Measurements from ENCODE around the gene WDR93.

The WDR93 gene

DNA sequence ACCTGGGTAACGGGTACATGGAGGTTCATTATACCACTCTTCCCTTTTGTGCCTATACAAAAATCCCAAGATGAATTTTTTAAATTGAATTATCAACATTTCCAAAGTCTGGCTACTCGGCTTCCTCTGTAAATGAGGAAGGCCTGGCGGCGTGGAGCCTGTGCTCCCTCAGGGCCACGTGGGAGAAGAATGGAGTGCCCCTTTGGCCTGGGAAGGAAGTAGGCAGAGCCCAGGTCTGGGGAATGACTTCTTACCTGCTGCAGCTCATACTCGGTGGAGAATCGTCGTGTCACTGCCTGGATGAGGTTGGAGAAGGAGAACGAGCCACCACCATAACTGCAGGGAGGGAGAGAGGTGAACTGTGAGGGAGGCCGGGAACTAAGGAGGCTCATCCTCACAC, 99.6 kb downstream of the WDR93 start:
- no peak overlapping the region for H3K27ac ChIP-seq (ENCODE audit: low read length)
- H3K4me1 ChIP-seq (ENCODE audit: low read length): no peaks in the 10 kb centered on the region
- H2AFZ ChIP-seq (ENCODE audit: low read length): no peak overlapping the region
- H3K4me2 ChIP-seq (ENCODE audit: low read depth, low read length): no peak overlapping the region
- H3K27me3 ChIP-seq (replicated peaks; ENCODE audit: insufficient read depth, low read length): no peaks in the 10 kb centered on the region
- no peak for DNase-seq
- H3K36me3 ChIP-seq (replicated peaks; ENCODE audit: insufficient read depth, low read length): no peaks in the 10 kb centered on the region
- TF ChIP-seq EZH2 (optimal IDR thresholded peaks at IDR 0.05; ENCODE audit: low read depth, low read length): no peak
- TF ChIP-seq, protein P1, sequence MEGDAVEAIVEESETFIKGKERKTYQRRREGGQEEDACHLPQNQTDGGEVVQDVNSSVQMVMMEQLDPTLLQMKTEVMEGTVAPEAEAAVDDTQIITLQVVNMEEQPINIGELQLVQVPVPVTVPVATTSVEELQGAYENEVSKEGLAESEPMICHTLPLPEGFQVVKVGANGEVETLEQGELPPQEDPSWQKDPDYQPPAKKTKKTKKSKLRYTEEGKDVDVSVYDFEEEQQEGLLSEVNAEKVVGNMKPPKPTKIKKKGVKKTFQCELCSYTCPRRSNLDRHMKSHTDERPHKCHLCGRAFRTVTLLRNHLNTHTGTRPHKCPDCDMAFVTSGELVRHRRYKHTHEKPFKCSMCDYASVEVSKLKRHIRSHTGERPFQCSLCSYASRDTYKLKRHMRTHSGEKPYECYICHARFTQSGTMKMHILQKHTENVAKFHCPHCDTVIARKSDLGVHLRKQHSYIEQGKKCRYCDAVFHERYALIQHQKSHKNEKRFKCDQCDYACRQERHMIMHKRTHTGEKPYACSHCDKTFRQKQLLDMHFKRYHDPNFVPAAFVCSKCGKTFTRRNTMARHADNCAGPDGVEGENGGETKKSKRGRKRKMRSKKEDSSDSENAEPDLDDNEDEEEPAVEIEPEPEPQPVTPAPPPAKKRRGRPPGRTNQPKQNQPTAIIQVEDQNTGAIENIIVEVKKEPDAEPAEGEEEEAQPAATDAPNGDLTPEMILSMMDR (IDR thresholded peaks at IDR 0.05; ENCODE audit: low read length): no peak
- no peak for TF ChIP-seq EZH2phosphoT487 (IDR thresholded peaks at IDR 0.05; ENCODE audit: low read length)
- H4K20me1 ChIP-seq (ENCODE audit: insufficient read depth, low read length): no peaks in the 10 kb centered on the region
- H3K79me2 ChIP-seq (ENCODE audit: low read length): no peaks in the 10 kb centered on the region
- H3K9me3 ChIP-seq (replicated peaks; ENCODE audit: insufficient read depth, low read length): no peaks in the 10 kb centered on the region
- no peak overlapping the region for H3K9ac ChIP-seq (ENCODE audit: low read length)
- H3K4me3 ChIP-seq (ENCODE audit: low read length): no peak overlapping the region
- no peaks in the 10 kb centered on the region for H3F3A ChIP-seq (ENCODE audit: insufficient read depth, low read length)
- H3K9me2 ChIP-seq (replicated peaks; ENCODE audit: insufficient read depth, low read length): no peaks in the 10 kb centered on the region

DNA sequence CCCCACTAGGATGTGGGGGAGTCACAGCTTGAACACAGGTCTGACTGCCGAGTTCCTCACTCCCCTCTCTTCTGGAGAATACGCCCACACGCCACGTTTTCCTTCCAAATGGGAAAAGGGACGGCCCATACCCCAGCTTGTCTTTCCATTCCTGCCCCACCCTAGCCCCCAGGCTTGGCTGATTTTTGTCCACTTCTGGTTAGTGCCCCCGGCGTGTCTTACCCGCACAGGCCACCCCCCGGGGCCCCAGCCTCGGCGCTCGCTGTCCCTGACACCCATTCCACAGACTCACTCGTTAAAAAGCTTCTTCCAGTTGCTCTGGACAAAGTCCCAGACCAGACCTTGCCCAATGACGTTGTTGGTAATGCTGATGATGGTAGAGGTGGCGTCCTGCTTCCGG, 100.0 kb downstream of the WDR93 start:
- H3K9me3 ChIP-seq (replicated peaks; ENCODE audit: insufficient read depth, low read length): no peaks in the 10 kb centered on the region
- no peaks in the 10 kb centered on the region for H3K4me1 ChIP-seq (ENCODE audit: low read length)
- H3K27ac ChIP-seq (ENCODE audit: low read length): no peak overlapping the region
- no peak overlapping the region for H3K4me2 ChIP-seq (ENCODE audit: low read depth, low read length)
- no peak for DNase-seq
- no peaks in the 10 kb centered on the region for H3K9me2 ChIP-seq (replicated peaks; ENCODE audit: insufficient read depth, low read length)
- H3K9ac ChIP-seq (ENCODE audit: low read length): no peak overlapping the region
- H3K36me3 ChIP-seq (replicated peaks; ENCODE audit: insufficient read depth, low read length): no peaks in the 10 kb centered on the region
- TF ChIP-seq EZH2phosphoT487 (IDR thresholded peaks at IDR 0.05; ENCODE audit: low read length): no peak
- TF ChIP-seq, protein P1 (IDR thresholded peaks at IDR 0.05; ENCODE audit: low read length): no peak
- no peak for TF ChIP-seq EZH2 (optimal IDR thresholded peaks at IDR 0.05; ENCODE audit: low read depth, low read length)
- no peak overlapping the region for H2AFZ ChIP-seq (ENCODE audit: low read length)
- H3K4me3 ChIP-seq (ENCODE audit: low read length): no peak overlapping the region
- no peaks in the 10 kb centered on the region for H3F3A ChIP-seq (ENCODE audit: insufficient read depth, low read length)
- no peaks in the 10 kb centered on the region for H3K27me3 ChIP-seq (replicated peaks; ENCODE audit: insufficient read depth, low read length)
- H4K20me1 ChIP-seq (ENCODE audit: insufficient read depth, low read length): no peaks in the 10 kb centered on the region
- no peaks in the 10 kb centered on the region for H3K79me2 ChIP-seq (ENCODE audit: low read length)

DNA sequence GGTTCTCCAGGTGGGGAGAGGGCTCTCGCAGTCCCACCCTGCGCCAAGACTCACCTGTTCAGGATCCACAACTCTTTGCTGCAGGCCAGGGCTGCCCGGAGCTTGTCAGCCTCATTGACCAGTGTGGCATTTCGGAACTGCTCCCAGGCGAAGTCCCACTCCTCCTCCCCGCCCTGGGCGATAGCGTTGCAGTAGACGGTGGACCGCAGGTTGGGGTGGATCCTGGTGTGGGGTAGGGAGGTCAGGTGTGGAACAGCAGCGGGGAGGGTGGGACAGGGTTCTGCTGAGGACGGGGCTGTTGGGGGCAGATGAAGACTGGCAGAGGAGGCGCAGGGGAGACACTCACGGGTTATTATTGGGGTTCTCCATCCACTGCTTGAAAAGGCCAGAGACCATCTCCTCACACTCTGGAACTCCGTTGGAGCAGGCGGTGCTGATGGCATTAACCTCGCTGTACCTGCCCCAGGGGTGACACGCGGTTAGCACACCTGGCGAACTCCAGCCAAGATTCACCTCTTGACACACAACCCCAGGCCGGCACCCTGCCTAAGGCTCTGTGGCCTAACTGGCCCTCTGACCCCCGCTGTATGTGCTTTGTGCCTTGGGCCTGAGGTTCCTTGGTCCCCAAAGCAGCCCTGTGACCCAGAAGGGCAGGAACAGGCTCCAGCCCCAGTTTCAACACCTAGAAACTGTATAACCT, 101.6 kb downstream of the WDR93 start:
- Histone ChIP-seq H3K4me2 (ENCODE audit: low read depth, low read length) (no peak overlapping the region), H2AFZ (ENCODE audit: low read length) (no peak overlapping the region), H3K9me3 (replicated peaks; ENCODE audit: insufficient read depth, low read length) (no peaks in the 10 kb centered on the region), H3K9me2 (replicated peaks; ENCODE audit: insufficient read depth, low read length) (no peaks in the 10 kb centered on the region), H4K20me1 (ENCODE audit: insufficient read depth, low read length) (no peaks in the 10 kb centered on the region), H3K27ac (ENCODE audit: low read length) (no peak overlapping the region), H3K4me1 (ENCODE audit: low read length) (no peaks in the 10 kb centered on the region), H3K9ac (ENCODE audit: low read length) (no peak overlapping the region), H3K27me3 (replicated peaks; ENCODE audit: insufficient read depth, low read length) (no peaks in the 10 kb centered on the region), H3K36me3 (replicated peaks; ENCODE audit: insufficient read depth, low read length) (no peaks in the 10 kb centered on the region), H3K79me2 (ENCODE audit: low read length) (no peaks in the 10 kb centered on the region), H3F3A (ENCODE audit: insufficient read depth, low read length) (no peaks in the 10 kb centered on the region), H3K4me3 (ENCODE audit: low read length) (no peak overlapping the region)
- TF ChIP-seq EZH2phosphoT487 (IDR thresholded peaks at IDR 0.05; ENCODE audit: low read length) (no peak), EZH2 (optimal IDR thresholded peaks at IDR 0.05; ENCODE audit: low read depth, low read length) (no peak)
- TF ChIP-seq, protein P1 (IDR thresholded peaks at IDR 0.05; ENCODE audit: low read length): no peak
- DNase-seq: no peak

All from MM.1S (cell line).